ENCODE measurements around the gene BCR. TPM values are rescaled to one million over a fixed set of nuclear protein-coding genes. Genes with fewer than 3 reads are reported as not detected.
A peak's percentile ranks its signal among the peaks of the same experiment; 100 is the strongest.

BCR gene
- total and polyA plus RNA-seq, 2 donors from 2014 or later, result 45.0 to 97.7 TPM

GRCh38 chr22:23282516-23282915 is 102.2 kb downstream of the BCR start:
- intact Hi-C loops (cut with DNase I), result loop anchor here (5.0 kb wide), 1 partner anchor 105 kb away; no protein-coding TSS in a partner anchor
- H3K9ac ChIP-seq (ENCODE audit: low read length in 3 of 3), result peak overlapping the region in 1 of 3 donors; percentile 36

DNA sequence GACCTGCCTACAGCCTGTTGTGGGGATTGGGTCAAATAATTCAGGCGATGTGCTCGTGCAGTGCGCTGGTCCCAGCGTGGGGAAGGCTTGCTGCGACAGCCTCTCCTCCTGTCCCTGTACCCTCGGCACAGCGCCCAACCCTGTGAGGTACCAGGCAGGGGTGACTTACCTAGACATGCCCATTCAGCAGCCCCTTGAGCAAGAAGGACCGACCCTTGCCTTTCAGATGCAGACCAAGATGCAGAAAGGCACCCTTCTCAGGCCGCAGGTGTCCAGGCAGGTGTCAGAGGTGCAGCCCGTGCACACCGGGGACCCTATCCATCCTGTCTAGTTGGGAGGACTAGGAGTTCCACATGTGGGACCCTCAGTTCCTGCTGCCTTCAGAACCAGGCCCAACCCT is 102.7 kb downstream of the BCR start:
- Histone ChIP-seq H3K4me3 (ENCODE audit: low read length in 3 of 3) (no peak overlapping the region), H3K36me3 (ENCODE audit: control insufficient read depth in 2 of 3, insufficient read depth in 3 of 3, low read length in 3 of 3) (peaks cover 0 to 33% (median 27%) of the 10 kb centered on the region in 3 donors), H3K4me1 (ENCODE audit: control insufficient read depth in 2 of 3, insufficient read depth in 2 of 3, low read depth in 1 of 3, low read length in 3 of 3) (peaks cover 0 to 16% (median 7%) of the 10 kb centered on the region in 3 donors), H3K9me3 (ENCODE audit: control insufficient read depth in 2 of 3, insufficient read depth in 1 of 3, low read length in 3 of 3) (no peaks in the 10 kb centered on the region), H3K27ac (ENCODE audit: low read depth in 2 of 2, low read length in 2 of 2) (peak overlapping the region; percentile 55 to 76), H3K27me3 (ENCODE audit: control insufficient read depth, insufficient read depth, low read length) (no peaks in the 10 kb centered on the region), H3K9ac (ENCODE audit: low read length in 3 of 3) (no peak overlapping the region)
- TF ChIP-seq, protein P1, sequence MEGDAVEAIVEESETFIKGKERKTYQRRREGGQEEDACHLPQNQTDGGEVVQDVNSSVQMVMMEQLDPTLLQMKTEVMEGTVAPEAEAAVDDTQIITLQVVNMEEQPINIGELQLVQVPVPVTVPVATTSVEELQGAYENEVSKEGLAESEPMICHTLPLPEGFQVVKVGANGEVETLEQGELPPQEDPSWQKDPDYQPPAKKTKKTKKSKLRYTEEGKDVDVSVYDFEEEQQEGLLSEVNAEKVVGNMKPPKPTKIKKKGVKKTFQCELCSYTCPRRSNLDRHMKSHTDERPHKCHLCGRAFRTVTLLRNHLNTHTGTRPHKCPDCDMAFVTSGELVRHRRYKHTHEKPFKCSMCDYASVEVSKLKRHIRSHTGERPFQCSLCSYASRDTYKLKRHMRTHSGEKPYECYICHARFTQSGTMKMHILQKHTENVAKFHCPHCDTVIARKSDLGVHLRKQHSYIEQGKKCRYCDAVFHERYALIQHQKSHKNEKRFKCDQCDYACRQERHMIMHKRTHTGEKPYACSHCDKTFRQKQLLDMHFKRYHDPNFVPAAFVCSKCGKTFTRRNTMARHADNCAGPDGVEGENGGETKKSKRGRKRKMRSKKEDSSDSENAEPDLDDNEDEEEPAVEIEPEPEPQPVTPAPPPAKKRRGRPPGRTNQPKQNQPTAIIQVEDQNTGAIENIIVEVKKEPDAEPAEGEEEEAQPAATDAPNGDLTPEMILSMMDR (IDR thresholded peaks at IDR 0.05; ENCODE audit: borderline replicate concordance, extremely low read depth, insufficient read depth), result no peak
- DNase-seq (no peak), FAIRE-seq (no peak)
- intact Hi-C loops (cut with DNase I), result loop anchor here (5.0 kb wide), 1 partner anchor 106 kb away; no protein-coding TSS in a partner anchor

More at GRCh38 chr22:23282516-23282915, 102.2 kb downstream of the BCR start:
- no peak for DNase-seq
- TF ChIP-seq, protein P1 (IDR thresholded peaks at IDR 0.05; ENCODE audit: borderline replicate concordance, extremely low read depth, insufficient read depth), result no peak
- Histone ChIP-seq H3K36me3 (ENCODE audit: control insufficient read depth in 2 of 3, insufficient read depth in 3 of 3, low read length in 3 of 3) (peaks cover 0 to 34% (median 23%) of the 10 kb centered on the region in 3 donors), H3K9me3 (ENCODE audit: control insufficient read depth in 2 of 3, insufficient read depth in 1 of 3, low read length in 3 of 3) (no peaks in the 10 kb centered on the region), H3K4me1 (ENCODE audit: control insufficient read depth in 2 of 3, insufficient read depth in 2 of 3, low read depth in 1 of 3, low read length in 3 of 3) (peaks cover 0 to 16% (median 7%) of the 10 kb centered on the region in 3 donors), H3K4me3 (ENCODE audit: low read length in 3 of 3) (no peak overlapping the region), H3K27ac (ENCODE audit: low read depth in 2 of 2, low read length in 2 of 2) (peak overlapping the region; percentile 55 to 76), H3K27me3 (ENCODE audit: control insufficient read depth, insufficient read depth, low read length) (no peaks in the 10 kb centered on the region)
- no peak for FAIRE-seq

DNA sequence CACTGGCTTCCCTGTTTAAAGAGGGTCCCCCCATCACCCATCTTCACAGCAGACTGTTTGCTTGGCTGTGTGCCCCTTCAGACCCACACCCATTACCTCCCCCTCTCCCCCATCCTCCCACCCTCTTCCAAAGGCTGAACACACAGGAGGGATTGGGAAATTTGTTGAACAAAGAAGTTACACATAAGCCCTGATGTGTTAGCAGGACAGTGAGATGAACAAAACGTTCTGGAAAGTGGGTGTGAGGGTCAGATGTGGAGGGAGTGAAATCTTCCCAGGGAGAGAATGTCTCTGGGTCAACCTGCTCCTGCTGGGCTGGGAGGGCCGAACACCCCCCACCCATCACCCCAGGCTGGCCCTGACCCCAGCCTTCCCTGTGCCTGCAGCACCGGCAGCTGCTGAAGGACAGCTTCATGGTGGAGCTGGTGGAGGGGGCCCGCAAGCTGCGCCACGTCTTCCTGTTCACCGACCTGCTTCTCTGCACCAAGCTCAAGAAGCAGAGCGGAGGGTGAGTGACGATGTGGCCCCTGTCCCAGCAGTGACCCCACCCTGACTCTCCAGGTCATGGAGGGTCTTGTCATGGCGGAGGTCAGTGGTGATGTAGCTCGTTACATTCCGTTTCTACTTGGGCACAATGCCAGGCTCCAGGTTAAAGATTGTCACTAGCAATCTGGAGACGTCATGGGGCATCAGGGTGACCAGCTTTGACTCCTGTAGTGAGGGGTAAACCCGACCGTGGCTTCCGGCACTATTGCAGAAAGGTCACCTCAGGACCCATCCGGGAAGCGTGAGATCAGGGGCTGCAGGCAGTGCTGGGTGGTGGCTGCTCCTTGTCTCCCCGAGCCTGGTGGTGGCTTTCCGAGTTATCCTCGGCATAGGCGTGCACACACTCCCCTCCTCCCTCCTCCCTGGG is 103.5 kb downstream of the BCR start:
- no peak for DNase-seq
- Histone ChIP-seq H3K9ac (ENCODE audit: low read length in 3 of 3) (peak overlapping the region in 1 of 3 donors; percentile 28), H3K4me3 (ENCODE audit: low read length in 3 of 3) (no peak overlapping the region), H3K27ac (ENCODE audit: low read depth in 2 of 2, low read length in 2 of 2) (peak overlapping the region in 1 of 2 donors; percentile 48), H3K4me1 (ENCODE audit: control insufficient read depth in 2 of 3, insufficient read depth in 2 of 3, low read depth in 1 of 3, low read length in 3 of 3) (peaks cover 0 to 16% (median 3%) of the 10 kb centered on the region in 3 donors), H3K9me3 (ENCODE audit: control insufficient read depth in 2 of 3, insufficient read depth in 1 of 3, low read length in 3 of 3) (no peaks in the 10 kb centered on the region), H3K36me3 (ENCODE audit: control insufficient read depth in 2 of 3, insufficient read depth in 3 of 3, low read length in 3 of 3) (peaks cover 0 to 36% (median 27%) of the 10 kb centered on the region in 3 donors), H3K27me3 (ENCODE audit: control insufficient read depth, insufficient read depth, low read length) (no peaks in the 10 kb centered on the region)
- FAIRE-seq, result no peak
- intact Hi-C loops (cut with DNase I), result loop anchor here (5.0 kb wide), 1 partner anchor 107 kb away; no protein-coding TSS in a partner anchor
- TF ChIP-seq, protein P1 (IDR thresholded peaks at IDR 0.05; ENCODE audit: borderline replicate concordance, extremely low read depth, insufficient read depth), result no peak
